ENCODE data around the gene TMEM141. TPM values are rescaled to one million over a fixed set of nuclear protein-coding genes. Genes with fewer than 3 reads are reported as not detected.
A peak's percentile ranks its signal among the peaks of the same experiment; 100 is the strongest.

TMEM141 gene
- polyA plus RNA-seq, 4 donors = 148 to 518 (median 194) TPM

DNA sequence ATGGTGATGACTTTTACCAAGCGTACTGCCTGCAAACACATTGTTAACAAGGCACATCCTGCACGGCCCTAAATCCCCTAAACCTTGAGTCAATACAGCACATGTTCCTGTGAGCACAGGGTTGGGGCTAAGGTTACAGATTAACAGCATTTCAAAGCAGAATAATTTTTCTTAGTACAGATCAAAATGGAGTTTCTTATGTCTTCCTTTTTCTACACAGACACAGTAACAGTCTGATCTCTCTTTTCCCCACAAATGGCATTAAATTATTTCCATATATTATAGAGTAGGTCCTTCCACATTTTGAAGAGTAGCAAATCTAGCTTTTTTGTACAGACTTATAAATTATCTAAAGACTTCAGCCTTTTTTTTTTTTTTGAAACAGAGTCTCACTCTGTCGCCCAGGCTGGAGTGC is 1.6 kb upstream of the TMEM141 start:
- Histone ChIP-seq H3K36me3 (ENCODE audit: control insufficient read depth in 3 of 3, insufficient read depth in 2 of 3, low read depth in 1 of 3, low read length in 3 of 3) (peaks cover 0 to 28% (median 0%) of the 10 kb centered on the region in 3 donors), H3K9me3 (ENCODE audit: control insufficient read depth in 2 of 2, insufficient read depth in 1 of 2, low read depth in 1 of 2, low read length in 1 of 2) (no peaks in the 10 kb centered on the region), H3K4me3 (ENCODE audit: low read depth in 1 of 3, low read length in 3 of 3) (no peak overlapping the region), H3K27me3 (ENCODE audit: control insufficient read depth in 3 of 3, insufficient read depth in 3 of 3, low read length in 3 of 3) (no peaks in the 10 kb centered on the region), H3K4me1 (ENCODE audit: control insufficient read depth in 3 of 3, insufficient read depth in 2 of 3, low read depth in 1 of 3, low read length in 2 of 3) (peaks cover 0 to 66% (median 1%) of the 10 kb centered on the region in 3 donors), H3K27ac (ENCODE audit: low read depth in 1 of 3, low read length in 2 of 3) (peak overlapping the region in 2 of 3 donors; percentile 52 to 91)
- no peak for FAIRE-seq
- peak in 1 of 2 donors; percentile 79 for DNase-seq
- 34 to 67% (median 38%) methylated on average over 3 of the region's 3 CpGs for WGBS, 3 donors

DNA sequence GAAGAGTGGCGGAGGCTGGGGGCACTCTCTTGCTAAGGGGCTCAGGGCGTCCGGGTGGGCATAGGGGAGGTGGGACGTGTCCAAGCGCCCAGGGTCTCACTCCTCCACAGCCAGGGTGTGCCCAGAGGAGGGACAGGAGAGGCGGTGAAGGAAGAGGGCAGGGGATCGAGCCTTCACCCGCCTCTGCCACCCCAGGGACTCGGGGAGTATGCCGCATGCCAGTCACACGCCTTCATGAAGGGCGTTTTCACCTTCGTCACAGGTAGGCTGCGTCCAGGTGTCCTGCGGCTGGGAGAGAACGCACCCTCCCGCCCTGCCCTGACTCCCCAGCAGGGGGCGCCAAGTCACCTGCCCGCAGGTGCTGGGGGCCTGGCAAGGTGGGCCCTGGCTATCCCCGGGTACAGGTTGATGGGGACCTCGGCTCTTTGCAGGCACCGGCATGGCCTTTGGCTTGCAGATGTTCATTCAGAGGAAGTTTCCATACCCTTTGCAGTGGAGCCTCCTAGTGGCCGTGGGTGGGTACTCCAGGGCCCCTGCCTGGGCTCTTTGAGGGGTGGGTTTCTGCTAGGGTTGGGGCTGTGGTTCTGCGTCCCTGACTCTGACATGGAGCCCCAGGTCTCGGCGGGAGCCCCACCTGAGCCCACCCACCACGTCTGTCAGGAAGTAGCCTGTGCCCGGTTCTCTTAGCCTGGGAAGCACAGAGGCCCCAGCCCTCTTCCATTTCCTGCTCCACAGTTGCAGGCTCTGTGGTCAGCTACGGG is 552 bp downstream of the TMEM141 start:
- no peaks in the 10 kb centered on the region for H3K27me3 ChIP-seq (ENCODE audit: control insufficient read depth in 3 of 3, insufficient read depth in 3 of 3, low read length in 3 of 3)
- peak overlapping the region; percentile 95 to 100 (median 97) for H3K27ac ChIP-seq (ENCODE audit: low read depth in 1 of 3, low read length in 2 of 3)
- FAIRE-seq = no peak
- WGBS, 3 donors = 2 to 3% (median 2%) methylated on average over 27 to 29 of the region's 29 CpGs
- H3K9me3 ChIP-seq (ENCODE audit: control insufficient read depth in 2 of 2, insufficient read depth in 1 of 2, low read depth in 1 of 2, low read length in 1 of 2) = no peaks in the 10 kb centered on the region
- peak overlapping the region; percentile 60 to 92 (median 65) for H3K4me3 ChIP-seq (ENCODE audit: low read depth in 1 of 3, low read length in 3 of 3)
- H3K36me3 ChIP-seq (ENCODE audit: control insufficient read depth in 3 of 3, insufficient read depth in 2 of 3, low read depth in 1 of 3, low read length in 3 of 3) = peaks cover 0 to 38% (median 0%) of the 10 kb centered on the region in 3 donors
- peak; percentile 91 to 93 for DNase-seq
- H3K4me1 ChIP-seq (ENCODE audit: control insufficient read depth in 3 of 3, insufficient read depth in 2 of 3, low read depth in 1 of 3, low read length in 2 of 3) = peaks cover 0 to 74% (median 0%) of the 10 kb centered on the region in 3 donors

DNA sequence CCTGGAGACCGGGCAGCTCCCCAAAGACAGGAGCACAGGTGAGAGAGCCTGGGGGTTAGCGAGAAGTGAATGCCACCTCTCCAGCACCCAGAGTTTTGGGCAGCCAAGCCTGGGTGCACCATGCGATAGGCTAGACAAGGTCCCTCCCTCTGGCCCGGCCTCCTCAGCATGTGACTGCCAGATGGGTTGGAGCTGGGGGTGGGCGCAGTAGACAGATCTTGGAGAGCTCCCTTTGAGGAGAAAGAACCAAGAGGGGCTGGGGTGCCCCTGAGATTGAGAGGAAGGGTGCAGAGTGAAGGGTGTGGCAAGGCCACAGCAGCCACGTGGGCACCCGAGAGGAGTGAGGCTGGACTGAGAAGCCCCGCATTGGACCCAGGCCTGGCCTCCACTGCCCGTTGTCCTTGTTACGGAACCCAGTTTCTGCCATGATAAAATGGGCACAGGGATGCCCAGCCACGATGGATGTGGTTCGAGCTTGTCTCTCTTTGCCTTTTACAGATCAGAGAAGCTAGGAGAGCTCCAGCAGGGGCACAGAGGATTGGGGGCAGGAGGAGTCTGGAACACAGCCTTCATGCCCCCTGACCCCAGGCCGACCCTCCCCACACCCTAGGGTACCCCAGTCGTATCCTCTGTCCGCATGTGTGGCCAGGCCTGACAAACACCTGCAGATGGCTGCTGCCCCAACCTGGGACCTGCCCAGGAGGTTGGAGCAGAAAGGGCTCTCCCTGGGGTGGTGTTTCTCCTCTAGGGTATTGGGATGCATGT is 1.4 kb downstream of the TMEM141 start:
- DNase-seq (peak in 1 of 2 donors; percentile 82), FAIRE-seq (no peak)
- Histone ChIP-seq H3K4me3 (ENCODE audit: low read depth in 1 of 3, low read length in 3 of 3) (peak overlapping the region in 2 of 3 donors; percentile 65 to 92), H3K27me3 (ENCODE audit: control insufficient read depth in 3 of 3, insufficient read depth in 3 of 3, low read length in 3 of 3) (no peaks in the 10 kb centered on the region), H3K27ac (ENCODE audit: low read depth in 1 of 3, low read length in 2 of 3) (peak overlapping the region; percentile 34 to 100 (median 95)), H3K4me1 (ENCODE audit: control insufficient read depth in 3 of 3, insufficient read depth in 2 of 3, low read depth in 1 of 3, low read length in 2 of 3) (peaks cover 0 to 79% (median 0%) of the 10 kb centered on the region in 3 donors), H3K36me3 (ENCODE audit: control insufficient read depth in 3 of 3, insufficient read depth in 2 of 3, low read depth in 1 of 3, low read length in 3 of 3) (peaks cover 0 to 38% (median 0%) of the 10 kb centered on the region in 3 donors), H3K9me3 (ENCODE audit: control insufficient read depth in 2 of 2, insufficient read depth in 1 of 2, low read depth in 1 of 2, low read length in 1 of 2) (no peaks in the 10 kb centered on the region)
- 47 to 66% (median 53%) methylated on average over 15 of the region's 15 CpGs for WGBS, 3 donors

DNA sequence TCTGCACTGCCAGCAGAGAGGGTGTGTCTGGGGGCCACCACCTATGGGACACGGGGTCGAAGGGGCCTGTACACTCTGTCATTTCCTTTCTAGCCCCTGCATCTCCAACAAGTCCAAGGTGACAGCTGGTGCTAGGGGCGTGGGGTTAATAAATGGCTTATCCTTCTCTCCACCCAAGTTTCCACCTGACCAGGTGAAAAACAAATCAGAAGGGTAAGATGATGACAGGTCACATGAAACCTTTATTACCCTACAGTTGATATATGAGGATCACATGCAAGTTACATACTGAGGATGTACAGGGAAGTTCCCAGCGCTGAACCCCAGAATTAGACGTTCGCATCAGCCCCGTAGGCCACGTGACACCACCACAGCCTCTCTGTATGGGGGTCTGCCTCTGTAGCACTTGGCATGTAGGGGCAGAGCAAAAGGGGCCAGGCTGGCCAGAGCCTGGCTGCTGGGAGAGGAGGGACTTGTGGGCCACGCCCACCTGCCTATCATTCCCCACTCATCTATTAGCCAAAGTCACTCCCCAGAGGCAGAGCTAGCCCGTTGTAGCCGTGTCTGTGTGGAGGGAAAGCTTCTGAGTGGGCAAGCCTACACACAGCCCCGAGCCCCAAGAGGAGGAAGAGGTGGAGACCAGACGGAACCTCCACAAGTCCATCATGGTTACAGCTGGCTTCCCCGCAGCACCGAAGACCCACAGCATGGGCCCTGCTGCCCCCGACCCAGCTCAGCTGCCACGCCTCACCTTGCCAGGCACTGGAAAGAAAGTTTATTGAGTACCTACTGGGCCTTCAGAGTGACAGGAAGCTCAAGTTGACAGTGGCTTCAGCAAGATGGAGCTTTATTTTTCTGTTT is 2.2 kb downstream of the TMEM141 start:
- Histone ChIP-seq H3K9me3 (ENCODE audit: control insufficient read depth in 2 of 2, insufficient read depth in 1 of 2, low read depth in 1 of 2, low read length in 1 of 2) (no peaks in the 10 kb centered on the region), H3K36me3 (ENCODE audit: control insufficient read depth in 3 of 3, insufficient read depth in 2 of 3, low read depth in 1 of 3, low read length in 3 of 3) (peaks cover 0 to 38% (median 0%) of the 10 kb centered on the region in 3 donors), H3K27me3 (ENCODE audit: control insufficient read depth in 3 of 3, insufficient read depth in 3 of 3, low read length in 3 of 3) (no peaks in the 10 kb centered on the region), H3K4me1 (ENCODE audit: control insufficient read depth in 3 of 3, insufficient read depth in 2 of 3, low read depth in 1 of 3, low read length in 2 of 3) (peaks cover 0 to 75% (median 0%) of the 10 kb centered on the region in 3 donors), H3K4me3 (ENCODE audit: low read depth in 1 of 3, low read length in 3 of 3) (peak overlapping the region in 1 of 3 donors; percentile 92), H3K27ac (ENCODE audit: low read depth in 1 of 3, low read length in 2 of 3) (peak overlapping the region; percentile 1 to 100 (median 95))
- DNase-seq (peak; percentile 68 to 96), FAIRE-seq (no peak)
- 40 to 69% (median 43%) methylated on average over 17 of the region's 17 CpGs for WGBS, 3 donors

DNA sequence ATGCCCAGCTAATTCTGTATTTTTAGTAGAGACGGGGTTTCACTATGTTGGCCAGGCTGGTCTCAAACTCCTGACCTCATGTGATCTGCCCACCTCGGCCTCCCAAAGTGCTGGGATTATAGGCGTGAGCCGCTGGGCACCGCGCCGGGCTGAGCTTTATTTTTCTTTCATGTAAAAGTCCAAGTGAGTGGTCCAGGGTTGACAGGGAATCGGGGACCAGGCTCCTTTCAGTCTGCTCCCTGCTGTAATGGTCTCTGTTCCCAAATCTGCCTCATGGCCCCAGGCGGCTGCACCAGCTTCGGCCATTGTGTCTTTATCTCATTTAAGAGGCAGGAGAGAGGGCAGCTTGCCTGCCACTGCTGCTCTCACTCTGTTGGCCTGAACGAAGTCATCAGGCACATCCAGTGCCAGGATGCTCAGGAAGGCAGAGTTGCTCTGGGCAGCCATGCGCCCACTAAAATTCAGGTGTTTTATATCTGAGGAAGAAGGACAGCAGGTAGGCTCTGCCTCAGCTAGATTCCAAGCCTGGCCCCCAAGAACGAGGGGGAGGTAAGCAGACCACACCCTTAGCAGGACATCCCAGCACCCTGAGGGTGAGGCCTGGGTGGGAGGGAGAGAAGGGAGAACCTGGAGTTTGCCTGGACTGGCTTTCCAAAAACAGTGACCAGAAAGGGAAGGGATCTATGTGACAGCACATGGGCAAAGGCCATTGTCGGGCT is 3.3 kb downstream of the TMEM141 start:
- peaks cover 0 to 84% (median 0%) of the 10 kb centered on the region in 3 donors for H3K4me1 ChIP-seq (ENCODE audit: control insufficient read depth in 3 of 3, insufficient read depth in 2 of 3, low read depth in 1 of 3, low read length in 2 of 3)

DNA sequence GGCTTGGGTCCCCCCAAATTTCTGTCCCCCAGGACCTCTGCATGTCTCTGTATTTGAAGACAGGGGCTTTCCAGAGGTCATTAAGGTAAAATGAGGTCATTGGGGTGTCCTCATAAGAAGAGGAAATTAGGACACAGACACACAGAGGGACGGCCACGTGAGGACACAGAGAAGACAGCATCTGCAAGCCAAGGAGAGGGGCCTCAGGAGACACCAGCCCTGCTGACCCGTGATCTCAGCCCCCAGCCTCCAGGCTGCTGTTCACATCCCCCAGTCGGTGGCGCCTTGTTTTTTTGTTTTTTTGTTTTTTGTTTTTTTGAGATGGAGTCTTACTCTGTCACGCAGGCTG is 3.8 kb downstream of the TMEM141 start:
- H3K4me1 ChIP-seq (ENCODE audit: control insufficient read depth in 3 of 3, insufficient read depth in 2 of 3, low read depth in 1 of 3, low read length in 2 of 3) = peaks cover 0 to 82% (median 0%) of the 10 kb centered on the region in 3 donors

More for the DNA sequence above, 3.3 kb downstream of the TMEM141 start:
- no peaks in the 10 kb centered on the region for H3K9me3 ChIP-seq (ENCODE audit: control insufficient read depth in 2 of 2, insufficient read depth in 1 of 2, low read depth in 1 of 2, low read length in 1 of 2)
- 85 to 89% (median 88%) methylated on average over 14 of the region's 14 CpGs for WGBS, 3 donors
- no peak overlapping the region for H3K4me3 ChIP-seq (ENCODE audit: low read depth in 1 of 3, low read length in 3 of 3)
- FAIRE-seq = no peak
- H3K27ac ChIP-seq (ENCODE audit: low read depth in 1 of 3, low read length in 2 of 3) = peak overlapping the region in 1 of 3 donors; percentile 100
- DNase-seq = no peak
- H3K27me3 ChIP-seq (ENCODE audit: control insufficient read depth in 3 of 3, insufficient read depth in 3 of 3, low read length in 3 of 3) = peaks cover 0 to 1% (median 0%) of the 10 kb centered on the region in 3 donors
- peaks cover 0 to 38% (median 0%) of the 10 kb centered on the region in 3 donors for H3K36me3 ChIP-seq (ENCODE audit: control insufficient read depth in 3 of 3, insufficient read depth in 2 of 3, low read depth in 1 of 3, low read length in 3 of 3)

DNA sequence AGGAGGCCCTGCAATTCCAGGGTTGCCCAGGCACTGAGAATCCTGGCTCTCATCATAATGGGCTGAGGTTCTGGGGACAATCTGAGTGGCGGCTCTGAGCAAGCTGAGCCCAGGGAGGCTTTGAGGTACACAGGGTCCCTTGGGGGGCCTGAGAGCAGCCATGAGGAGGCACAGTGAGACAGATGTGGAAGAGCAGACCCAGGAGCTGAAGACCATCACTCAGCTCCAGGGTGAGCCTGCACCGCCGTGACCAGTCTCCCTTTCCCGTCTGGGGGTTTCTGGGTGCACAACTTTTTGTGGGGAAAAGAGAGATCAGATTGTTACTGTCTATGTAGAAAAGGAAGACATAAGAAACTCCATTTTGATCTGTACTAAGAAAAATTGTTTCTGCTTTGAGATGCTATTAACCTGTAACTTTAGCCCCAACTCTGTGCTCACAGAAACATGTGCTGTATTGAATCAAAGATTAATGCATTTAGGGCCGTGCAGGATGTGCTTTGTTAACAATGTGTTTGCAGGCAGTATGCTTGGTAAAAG is 5.2 kb downstream of the TMEM141 start, which contains the start of gene CCDC183:
Gene CCDC183 (plus strand): TSS at position 101 of the 537 bp plus-strand sequence. CDS start 60 bp downstream, at position 161.
- 37 to 50% (median 44%) methylated on average over 5 of the region's 5 CpGs for WGBS, 3 donors
- H3K27me3 ChIP-seq (ENCODE audit: control insufficient read depth in 3 of 3, insufficient read depth in 3 of 3, low read length in 3 of 3) = peaks cover 0 to 4% (median 3%) of the 10 kb centered on the region in 3 donors
- FAIRE-seq (no peak), DNase-seq (no peak)
- H3K27ac ChIP-seq (ENCODE audit: low read depth in 1 of 3, low read length in 2 of 3) = peak within 1 kb of the TSS in 1 of 3 donors; percentile 100
- H3K4me3 ChIP-seq (ENCODE audit: low read depth in 1 of 3, low read length in 3 of 3) = peak within 1 kb of the TSS in 1 of 3 donors; percentile 15
- peaks cover 0 to 81% (median 3%) of the 10 kb centered on the region in 3 donors for H3K4me1 ChIP-seq (ENCODE audit: control insufficient read depth in 3 of 3, insufficient read depth in 2 of 3, low read depth in 1 of 3, low read length in 2 of 3)
- H3K9me3 ChIP-seq (ENCODE audit: control insufficient read depth in 2 of 2, insufficient read depth in 1 of 2, low read depth in 1 of 2, low read length in 1 of 2) = no peaks in the 10 kb centered on the region
- H3K36me3 ChIP-seq (ENCODE audit: control insufficient read depth in 3 of 3, insufficient read depth in 2 of 3, low read depth in 1 of 3, low read length in 3 of 3) = peaks cover 0 to 38% (median 0%) of the 10 kb centered on the region in 3 donors

More for the DNA sequence above, 3.8 kb downstream of the TMEM141 start:
- FAIRE-seq = no peak
- DNase-seq = no peak
- no peak overlapping the region for H3K4me3 ChIP-seq (ENCODE audit: low read depth in 1 of 3, low read length in 3 of 3)
- H3K27me3 ChIP-seq (ENCODE audit: control insufficient read depth in 3 of 3, insufficient read depth in 3 of 3, low read length in 3 of 3) = peaks cover 0 to 3% (median 0%) of the 10 kb centered on the region in 3 donors
- peaks cover 0 to 38% (median 0%) of the 10 kb centered on the region in 3 donors for H3K36me3 ChIP-seq (ENCODE audit: control insufficient read depth in 3 of 3, insufficient read depth in 2 of 3, low read depth in 1 of 3, low read length in 3 of 3)
- WGBS, 3 donors = 71 to 85% (median 80%) methylated on average over 5 to 6 of the region's 6 CpGs
- peak overlapping the region in 1 of 3 donors; percentile 100 for H3K27ac ChIP-seq (ENCODE audit: low read depth in 1 of 3, low read length in 2 of 3)
- no peaks in the 10 kb centered on the region for H3K9me3 ChIP-seq (ENCODE audit: control insufficient read depth in 2 of 2, insufficient read depth in 1 of 2, low read depth in 1 of 2, low read length in 1 of 2)

Measured in small intestine (tissue), 7 donors.